LNCAP (cell line): ENCODE data around the gene SIGLEC1.

Experiments
- CTCF ChIP-seq: fragments of 450-650 bp; IDR thresholded peaks from 2 replicates; pipeline ENCODE4 v1.5.1; 2017; ENCODE audit warnings: mild to moderate bottlenecking

SIGLEC1 gene

DNA sequence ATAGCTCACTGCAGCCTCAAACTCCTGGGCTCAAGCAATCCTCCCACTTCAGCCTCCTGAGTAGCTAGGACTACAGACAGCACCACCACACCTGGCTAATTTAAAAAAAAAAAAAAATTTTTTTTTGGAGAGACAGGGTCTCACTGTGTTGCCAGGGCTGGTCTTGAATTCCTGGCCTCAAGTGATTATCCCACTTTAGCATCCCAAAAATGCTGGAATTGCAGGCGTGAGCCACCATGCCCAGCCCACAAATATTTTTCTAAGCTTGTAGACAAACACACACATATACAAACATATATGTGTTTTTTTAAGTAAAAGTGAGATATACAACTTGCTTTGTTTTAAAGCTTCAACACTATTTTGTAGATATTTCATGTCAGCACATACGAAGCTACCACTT lies 30.9 kb upstream of the SIGLEC1 start:
- no peak for TF ChIP-seq CTCF

GRCh38 chr20:3741836-3742458 lies 29.5 kb upstream of the SIGLEC1 start:
- TF ChIP-seq CTCF = no peak

- no peak for TF ChIP-seq CTCF
These were observed 28.4 kb upstream of the SIGLEC1 start for GRCh38 chr20:3740615-3741301.

GRCh38 chr20:3739926-3740451 lies 27.6 kb upstream of the SIGLEC1 start:
- TF ChIP-seq CTCF = no peak

- TF ChIP-seq CTCF = no peak
These were observed 26.9 kb upstream of the SIGLEC1 start for GRCh38 chr20:3739054-3739925.

DNA sequence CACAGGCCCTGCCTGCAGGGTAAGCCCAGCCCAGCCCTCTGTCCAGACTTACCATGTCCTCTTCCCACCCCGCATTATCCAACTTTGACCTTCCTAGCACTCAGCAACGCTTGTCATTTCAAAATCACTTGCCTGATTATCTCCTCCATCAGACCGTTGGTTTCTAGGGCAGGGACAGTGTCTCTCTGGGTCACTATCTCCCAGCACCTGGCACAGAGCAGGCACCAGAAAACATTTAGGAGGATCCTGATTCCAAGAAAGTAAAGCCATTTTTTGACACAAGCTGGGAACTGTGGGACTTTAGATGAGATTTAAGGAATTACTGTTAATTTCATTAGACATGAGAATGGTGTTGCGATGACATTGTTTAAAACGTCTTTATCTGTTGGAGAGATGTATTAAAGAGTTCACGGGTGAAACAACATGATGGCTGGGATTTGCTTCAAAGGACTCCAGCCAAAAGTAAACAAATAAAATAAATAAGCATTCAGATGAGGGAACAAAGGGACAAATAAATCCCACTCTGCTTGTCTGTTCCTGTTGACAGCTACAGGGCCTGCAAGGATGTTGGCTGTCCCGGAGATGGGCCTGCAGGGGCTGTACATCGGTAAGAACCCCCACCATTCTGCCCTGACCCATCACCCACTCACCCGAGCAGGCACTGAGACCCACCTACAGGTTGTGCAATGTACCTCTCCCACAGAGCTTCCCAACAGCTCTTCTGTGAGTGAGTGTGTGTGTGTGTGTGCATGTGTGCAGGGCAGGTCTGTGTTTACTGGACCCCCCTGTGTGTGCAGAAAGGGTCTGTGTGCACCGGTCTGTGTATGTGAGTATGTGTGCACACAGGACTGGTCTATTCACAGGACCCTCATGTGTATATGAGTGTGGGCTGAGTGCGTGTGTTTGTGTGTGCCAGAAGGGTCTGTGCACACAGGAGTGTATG lies 26.0 kb upstream of the SIGLEC1 start:
- TF ChIP-seq CTCF = no peak

DNA sequence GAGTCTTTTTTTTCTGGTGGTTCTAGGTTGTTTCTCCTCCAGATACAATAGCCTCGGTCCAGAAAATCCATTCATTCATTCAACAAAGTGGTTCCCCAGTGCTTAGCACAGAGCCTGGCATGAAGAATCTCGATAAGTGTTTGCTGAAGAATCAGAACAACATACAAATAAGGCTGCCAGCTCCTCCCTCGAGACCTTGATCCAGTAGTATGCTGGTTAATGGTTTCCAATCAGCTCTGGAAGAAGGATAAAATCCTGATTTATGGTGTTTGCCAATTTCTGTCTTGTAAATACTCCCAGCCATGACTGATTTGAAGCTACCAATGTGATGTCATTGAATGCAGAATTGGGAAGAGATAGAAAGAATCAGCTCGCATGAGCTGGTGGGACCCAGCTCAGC lies 23.4 kb upstream of the SIGLEC1 start:
- TF ChIP-seq CTCF = no peak
